ENCODE results near the gene WNT3A.
A peak's percentile ranks its signal among the peaks of the same experiment; 100 is the strongest.

The WNT3A gene

DNA sequence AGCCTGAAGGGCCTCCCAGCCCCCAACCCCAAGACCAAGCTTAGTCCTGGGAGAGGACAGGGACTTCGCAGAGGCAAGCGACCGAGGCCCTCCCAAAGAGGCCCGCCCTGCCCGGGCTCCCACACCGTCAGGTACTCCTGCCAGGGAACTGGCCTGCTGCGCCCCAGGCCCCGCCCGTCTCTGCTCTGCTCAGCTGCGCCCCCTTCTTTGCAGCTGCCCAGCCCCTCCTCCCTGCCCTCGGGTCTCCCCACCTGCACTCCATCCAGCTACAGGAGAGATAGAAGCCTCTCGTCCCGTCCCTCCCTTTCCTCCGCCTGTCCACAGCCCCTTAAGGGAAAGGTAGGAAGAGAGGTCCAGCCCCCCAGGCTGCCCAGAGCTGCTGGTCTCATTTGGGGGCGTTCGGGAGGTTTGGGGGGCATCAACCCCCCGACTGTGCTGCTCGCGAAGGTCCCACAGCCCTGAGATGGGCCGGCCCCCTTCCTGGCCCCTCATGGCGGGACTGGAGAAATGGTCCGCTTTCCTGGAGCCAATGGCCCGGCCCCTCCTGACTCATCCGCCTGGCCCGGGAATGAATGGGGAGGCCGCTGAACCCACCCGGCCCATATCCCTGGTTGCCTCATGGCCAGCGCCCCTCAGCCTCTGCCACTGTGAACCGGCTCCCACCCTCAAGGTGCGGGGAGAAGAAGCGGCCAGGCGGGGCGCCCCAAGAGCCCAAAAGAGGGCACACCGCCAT, 53.8 kb downstream of the WNT3A start:
- TF ChIP-seq, protein P1, sequence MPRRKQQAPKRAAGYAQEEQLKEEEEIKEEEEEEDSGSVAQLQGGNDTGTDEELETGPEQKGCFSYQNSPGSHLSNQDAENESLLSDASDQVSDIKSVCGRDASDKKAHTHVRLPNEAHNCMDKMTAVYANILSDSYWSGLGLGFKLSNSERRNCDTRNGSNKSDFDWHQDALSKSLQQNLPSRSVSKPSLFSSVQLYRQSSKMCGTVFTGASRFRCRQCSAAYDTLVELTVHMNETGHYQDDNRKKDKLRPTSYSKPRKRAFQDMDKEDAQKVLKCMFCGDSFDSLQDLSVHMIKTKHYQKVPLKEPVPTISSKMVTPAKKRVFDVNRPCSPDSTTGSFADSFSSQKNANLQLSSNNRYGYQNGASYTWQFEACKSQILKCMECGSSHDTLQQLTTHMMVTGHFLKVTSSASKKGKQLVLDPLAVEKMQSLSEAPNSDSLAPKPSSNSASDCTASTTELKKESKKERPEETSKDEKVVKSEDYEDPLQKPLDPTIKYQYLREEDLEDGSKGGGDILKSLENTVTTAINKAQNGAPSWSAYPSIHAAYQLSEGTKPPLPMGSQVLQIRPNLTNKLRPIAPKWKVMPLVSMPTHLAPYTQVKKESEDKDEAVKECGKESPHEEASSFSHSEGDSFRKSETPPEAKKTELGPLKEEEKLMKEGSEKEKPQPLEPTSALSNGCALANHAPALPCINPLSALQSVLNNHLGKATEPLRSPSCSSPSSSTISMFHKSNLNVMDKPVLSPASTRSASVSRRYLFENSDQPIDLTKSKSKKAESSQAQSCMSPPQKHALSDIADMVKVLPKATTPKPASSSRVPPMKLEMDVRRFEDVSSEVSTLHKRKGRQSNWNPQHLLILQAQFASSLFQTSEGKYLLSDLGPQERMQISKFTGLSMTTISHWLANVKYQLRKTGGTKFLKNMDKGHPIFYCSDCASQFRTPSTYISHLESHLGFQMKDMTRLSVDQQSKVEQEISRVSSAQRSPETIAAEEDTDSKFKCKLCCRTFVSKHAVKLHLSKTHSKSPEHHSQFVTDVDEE (CRISPR knock-in tag; IDR thresholded peaks at IDR 0.05): no peak
- TF ChIP-seq ZFP3 (CRISPR knock-in tag; IDR thresholded peaks at IDR 0.05) (no peak), PPARA (CRISPR knock-in tag; IDR thresholded peaks at IDR 0.05; ENCODE audit: borderline replicate concordance) (no peak), ZNF565 (CRISPR knock-in tag; conservative IDR thresholded peaks at IDR 0.05; ENCODE audit: low read depth) (no peak), ZFP30 (CRISPR knock-in tag; IDR thresholded peaks at IDR 0.05) (no peak), ZC3H10 (CRISPR knock-in tag; IDR thresholded peaks at IDR 0.05) (no peak), ESRRG (CRISPR knock-in tag; IDR thresholded peaks at IDR 0.05) (no peak)
- TF ChIP-seq, protein P2, sequence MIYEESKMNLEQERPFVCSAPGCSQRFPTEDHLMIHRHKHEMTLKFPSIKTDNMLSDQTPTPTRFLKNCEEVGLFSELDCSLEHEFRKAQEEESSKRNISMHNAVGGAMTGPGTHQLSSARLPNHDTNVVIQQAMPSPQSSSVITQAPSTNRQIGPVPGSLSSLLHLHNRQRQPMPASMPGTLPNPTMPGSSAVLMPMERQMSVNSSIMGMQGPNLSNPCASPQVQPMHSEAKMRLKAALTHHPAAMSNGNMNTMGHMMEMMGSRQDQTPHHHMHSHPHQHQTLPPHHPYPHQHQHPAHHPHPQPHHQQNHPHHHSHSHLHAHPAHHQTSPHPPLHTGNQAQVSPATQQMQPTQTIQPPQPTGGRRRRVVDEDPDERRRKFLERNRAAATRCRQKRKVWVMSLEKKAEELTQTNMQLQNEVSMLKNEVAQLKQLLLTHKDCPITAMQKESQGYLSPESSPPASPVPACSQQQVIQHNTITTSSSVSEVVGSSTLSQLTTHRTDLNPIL (CRISPR knock-in tag; IDR thresholded peaks at IDR 0.05; ENCODE audit: low read depth): no peak
- peak; percentile 22 for ATAC-seq

DNA sequence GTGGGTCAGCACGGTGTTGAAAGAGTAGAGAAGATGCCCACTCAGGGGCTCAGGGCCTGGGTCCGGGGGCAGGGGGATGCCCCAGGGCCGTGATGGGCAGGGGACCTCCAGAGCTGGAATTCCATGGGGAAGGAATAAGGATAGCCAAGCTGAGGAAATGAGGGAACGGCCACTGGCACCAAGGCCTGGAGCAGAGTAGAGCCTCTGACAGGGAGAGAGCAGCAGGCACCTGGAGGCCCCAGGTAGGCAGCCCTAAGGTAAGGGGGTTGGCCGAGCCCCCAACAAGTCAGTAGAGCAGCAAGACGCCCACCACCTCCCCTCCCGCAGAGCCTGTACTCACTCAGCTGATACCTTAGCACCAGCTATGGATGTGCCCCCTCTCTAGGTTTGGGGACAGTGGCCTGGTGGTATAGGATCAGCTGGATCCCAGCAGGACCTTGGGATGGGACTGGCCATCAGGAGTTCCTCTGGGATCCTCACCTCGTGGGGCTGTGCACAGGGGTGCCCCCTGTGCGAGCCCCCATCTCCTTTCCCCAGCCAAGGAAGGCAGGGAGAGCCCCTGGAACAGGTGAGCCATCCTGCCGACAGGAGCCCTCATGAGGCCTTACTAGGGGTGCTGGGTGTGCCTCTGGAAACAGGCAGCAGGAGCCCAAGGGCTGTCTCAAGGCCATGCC, 54.8 kb downstream of the WNT3A start:
- no peak for TF ChIP-seq TCF4 (CRISPR knock-in tag; IDR thresholded peaks at IDR 0.05; ENCODE audit: borderline replicate concordance)
- no peak for TF ChIP-seq ZNF565 (CRISPR knock-in tag; conservative IDR thresholded peaks at IDR 0.05; ENCODE audit: low read depth)
- TF ChIP-seq ZC3H10 (CRISPR knock-in tag; IDR thresholded peaks at IDR 0.05): no peak
- no peak for TF ChIP-seq ZNF8 (CRISPR knock-in tag; IDR thresholded peaks at IDR 0.05)
- TF ChIP-seq PPARA (CRISPR knock-in tag; IDR thresholded peaks at IDR 0.05; ENCODE audit: borderline replicate concordance): no peak
- no peak for TF ChIP-seq BACH2 (CRISPR knock-in tag; IDR thresholded peaks at IDR 0.05; ENCODE audit: borderline replicate concordance)
- TF ChIP-seq ZNF70 (CRISPR knock-in tag; IDR thresholded peaks at IDR 0.05): no peak
- no peak for TF ChIP-seq OSR1 (CRISPR knock-in tag; IDR thresholded peaks at IDR 0.05)
- no peak for TF ChIP-seq RARB (CRISPR knock-in tag; IDR thresholded peaks at IDR 0.05)
- no peak for TF ChIP-seq ZFP30 (CRISPR knock-in tag; IDR thresholded peaks at IDR 0.05)
- TF ChIP-seq ISL1 (CRISPR knock-in tag; IDR thresholded peaks at IDR 0.05): no peak
- TF ChIP-seq PATZ1 (CRISPR knock-in tag; IDR thresholded peaks at IDR 0.05; ENCODE audit: borderline replicate concordance): no peak
- TF ChIP-seq SNAI2 (CRISPR knock-in tag; IDR thresholded peaks at IDR 0.05): no peak
- ATAC-seq: no peak

DNA sequence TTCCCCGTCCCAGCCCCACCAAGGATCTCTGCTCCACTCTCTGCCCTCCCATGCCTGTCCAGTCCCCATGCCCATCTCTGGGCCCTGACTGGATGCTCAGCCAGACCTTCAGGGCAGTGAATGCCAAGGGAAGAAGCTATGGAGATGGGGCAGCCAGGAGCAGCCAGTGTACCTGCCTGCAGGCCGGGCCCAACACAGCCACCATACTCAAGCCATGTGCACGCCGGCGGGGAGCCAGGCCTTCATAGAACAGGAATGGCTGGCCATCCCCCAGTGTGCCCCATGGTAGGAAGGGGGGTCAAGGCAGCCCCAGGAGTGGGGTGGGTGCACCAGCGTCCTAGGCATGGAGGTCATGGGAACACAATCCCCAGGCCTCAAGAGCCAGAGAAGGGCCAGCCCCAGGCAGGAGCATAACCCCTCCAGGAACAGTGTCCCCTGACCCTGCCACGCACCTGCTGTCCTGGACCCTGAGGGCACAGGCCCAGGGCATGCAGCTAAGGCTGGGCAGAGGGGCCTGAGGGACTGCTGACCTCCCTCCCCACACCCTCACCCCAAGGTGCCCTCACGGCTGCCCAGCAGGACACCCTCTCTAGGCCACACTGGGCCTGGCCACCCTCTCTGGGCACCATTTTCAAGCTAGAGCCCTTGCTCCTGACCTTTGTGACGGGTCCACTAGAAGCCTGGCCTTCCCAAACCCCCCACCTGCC, 55.4 kb downstream of the WNT3A start:
- no peak for ATAC-seq
- TF ChIP-seq ISL1 (CRISPR knock-in tag; IDR thresholded peaks at IDR 0.05) (no peak), ZFP3 (CRISPR knock-in tag; IDR thresholded peaks at IDR 0.05) (no peak), ZFP30 (CRISPR knock-in tag; IDR thresholded peaks at IDR 0.05) (no peak), ZNF8 (CRISPR knock-in tag; IDR thresholded peaks at IDR 0.05) (no peak), ARNTL (CRISPR knock-in tag; IDR thresholded peaks at IDR 0.05; ENCODE audit: borderline replicate concordance, low read depth) (no peak), POU6F1 (CRISPR knock-in tag; IDR thresholded peaks at IDR 0.05; ENCODE audit: borderline replicate concordance, low read depth) (no peak), PPARA (CRISPR knock-in tag; IDR thresholded peaks at IDR 0.05; ENCODE audit: borderline replicate concordance) (no peak), ESRRG (CRISPR knock-in tag; IDR thresholded peaks at IDR 0.05) (no peak), RARB (CRISPR knock-in tag; IDR thresholded peaks at IDR 0.05) (no peak), BACH2 (CRISPR knock-in tag; IDR thresholded peaks at IDR 0.05; ENCODE audit: borderline replicate concordance) (no peak), SNAI2 (CRISPR knock-in tag; IDR thresholded peaks at IDR 0.05) (no peak), OSR1 (CRISPR knock-in tag; IDR thresholded peaks at IDR 0.05) (no peak), ZC3H10 (CRISPR knock-in tag; IDR thresholded peaks at IDR 0.05) (no peak)
- TF ChIP-seq, protein P3, sequence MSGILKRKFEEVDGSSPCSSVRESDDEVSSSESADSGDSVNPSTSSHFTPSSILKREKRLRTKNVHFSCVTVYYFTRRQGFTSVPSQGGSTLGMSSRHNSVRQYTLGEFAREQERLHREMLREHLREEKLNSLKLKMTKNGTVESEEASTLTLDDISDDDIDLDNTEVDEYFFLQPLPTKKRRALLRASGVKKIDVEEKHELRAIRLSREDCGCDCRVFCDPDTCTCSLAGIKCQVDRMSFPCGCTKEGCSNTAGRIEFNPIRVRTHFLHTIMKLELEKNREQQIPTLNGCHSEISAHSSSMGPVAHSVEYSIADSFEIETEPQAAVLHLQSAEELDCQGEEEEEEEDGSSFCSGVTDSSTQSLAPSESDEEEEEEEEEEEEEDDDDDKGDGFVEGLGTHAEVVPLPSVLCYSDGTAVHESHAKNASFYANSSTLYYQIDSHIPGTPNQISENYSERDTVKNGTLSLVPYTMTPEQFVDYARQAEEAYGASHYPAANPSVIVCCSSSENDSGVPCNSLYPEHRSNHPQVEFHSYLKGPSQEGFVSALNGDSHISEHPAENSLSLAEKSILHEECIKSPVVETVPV (CRISPR knock-in tag; IDR thresholded peaks at IDR 0.05): no peak
